ENCODE results near the gene CA10.

The CA10 gene

GRCh38 chr17:51709694-51710633 is 448.6 kb downstream of the CA10 start:
- no peak for DNase-seq

DNA sequence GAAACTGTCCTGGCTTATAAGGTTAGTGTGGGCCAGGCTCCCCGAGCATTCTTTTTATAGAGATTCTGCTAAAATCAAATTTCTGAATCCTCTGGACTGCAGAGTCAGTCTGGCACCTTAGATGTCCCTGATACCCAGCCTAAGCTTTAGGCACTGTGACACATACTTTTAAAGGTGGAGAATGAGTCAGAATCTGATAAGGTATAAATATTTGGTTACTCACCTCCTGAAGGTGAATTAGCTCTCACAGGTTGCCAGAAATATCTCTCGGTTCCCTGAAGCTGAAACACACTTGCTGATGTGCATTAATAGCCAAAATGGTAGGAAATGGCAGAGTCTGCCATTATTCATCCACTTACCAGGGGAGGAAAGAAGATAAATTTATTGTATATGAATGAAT is 451.3 kb downstream of the CA10 start:
- no peak for DNase-seq

DNA sequence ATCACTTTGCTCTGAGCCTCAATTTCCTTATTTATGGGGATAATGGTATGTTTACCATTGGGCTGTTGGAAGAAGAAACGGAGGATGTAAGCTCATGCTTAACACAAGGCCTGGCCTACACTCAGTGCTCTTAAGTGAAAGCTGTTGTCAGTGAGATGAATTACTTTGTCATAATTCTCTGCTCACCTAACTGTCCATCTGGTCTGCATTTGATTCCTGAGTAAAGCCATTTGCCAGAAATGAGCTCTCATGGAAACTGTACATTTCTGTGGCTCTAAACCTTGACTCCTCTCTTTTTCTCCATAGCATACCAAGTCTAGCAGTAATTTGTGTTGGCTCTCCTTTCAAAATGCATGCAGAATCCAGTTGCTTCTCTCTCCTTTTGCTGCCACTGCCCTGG is 452.4 kb downstream of the CA10 start:
- DNase-seq = no peak

- no peak for DNase-seq
Observed at GRCh38 chr17:51703361-51704341, 454.9 kb downstream of the CA10 start.

- DNase-seq = no peak
Observed at GRCh38 chr17:51702963-51703360, 455.6 kb downstream of the CA10 start.

- DNase-seq = no peak
Observed at GRCh38 chr17:51701501-51701900, 457.0 kb downstream of the CA10 start.

DNA sequence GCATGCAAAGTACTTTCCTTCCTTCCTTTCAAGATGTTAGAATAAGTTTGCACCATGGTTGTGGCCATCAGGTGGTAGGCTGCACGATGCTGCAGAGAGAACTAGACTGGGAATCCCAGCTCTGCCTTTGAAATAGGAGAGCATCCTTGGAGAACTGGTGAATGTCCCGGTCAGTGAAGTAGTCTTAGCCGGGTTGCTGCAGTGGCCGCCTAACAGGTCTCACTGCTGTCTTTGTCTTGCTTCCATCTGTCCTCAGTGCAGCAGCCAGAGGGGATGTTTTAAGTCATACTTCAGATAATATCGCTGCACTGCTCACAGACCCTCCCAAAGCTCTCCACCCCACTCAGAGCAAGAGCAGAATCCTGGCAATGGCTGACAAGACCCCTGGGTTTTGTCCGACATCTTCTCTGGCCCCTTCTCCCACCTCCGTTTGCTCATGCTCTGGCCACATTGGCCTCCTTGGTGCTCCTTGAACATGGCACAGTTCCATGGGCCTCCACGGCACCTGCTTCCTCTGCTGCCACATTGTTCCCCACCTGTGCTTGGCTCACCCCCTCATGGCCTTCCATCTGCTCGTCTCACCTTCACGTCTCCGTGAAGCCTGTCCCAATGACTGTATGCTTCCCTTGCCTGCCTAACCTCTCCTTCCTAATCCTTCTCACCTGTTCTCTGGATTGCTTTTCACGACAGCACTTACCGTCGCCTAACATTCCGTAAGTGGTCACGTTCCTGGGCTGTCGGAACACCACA is 458.3 kb downstream of the CA10 start:
- no peak for DNase-seq

DNA sequence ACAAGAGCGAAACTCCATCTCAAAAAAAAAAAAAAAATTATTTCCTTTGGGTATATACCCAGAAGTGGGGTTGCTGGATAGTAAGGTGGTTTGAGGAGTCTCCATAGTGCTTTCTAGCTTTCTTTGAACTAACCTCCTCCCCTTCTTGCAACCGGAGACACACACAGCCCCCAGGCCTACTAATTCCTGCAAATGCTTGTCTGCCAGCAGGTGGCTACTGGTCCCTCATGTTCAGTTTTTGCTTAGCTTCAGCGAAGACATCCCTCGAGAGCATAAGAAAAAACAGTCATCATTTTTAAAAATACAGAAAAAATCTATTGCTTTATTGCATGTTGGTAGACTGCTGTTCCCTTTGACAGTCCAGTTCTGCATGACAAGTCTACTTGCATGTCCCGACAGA is 459.2 kb downstream of the CA10 start:
- no peak for DNase-seq

GRCh38 chr17:51692917-51693316 is 465.6 kb downstream of the CA10 start:
- no peak for DNase-seq

DNA sequence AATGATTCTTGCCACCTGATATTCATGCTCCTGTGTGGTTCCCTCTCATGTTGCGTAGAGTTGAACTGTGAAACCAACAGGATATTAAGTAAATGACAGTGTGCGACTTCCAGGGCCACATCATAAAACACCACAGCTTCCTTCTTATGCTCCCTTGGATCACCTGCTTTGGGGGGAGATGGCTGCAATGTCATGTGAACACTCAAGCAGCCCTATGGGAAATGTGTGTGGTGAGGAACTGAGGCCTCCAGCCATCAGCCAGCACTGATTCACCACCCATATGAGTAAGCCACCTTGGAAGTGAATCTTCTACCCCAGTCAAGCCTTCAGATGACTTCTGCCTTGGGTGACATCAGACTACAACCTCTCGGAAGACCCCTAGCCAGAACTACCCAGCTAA is 470.6 kb downstream of the CA10 start:
- DNase-seq = no peak

- no peak for DNase-seq
Observed at GRCh38 chr17:51685287-51685909, 473.1 kb downstream of the CA10 start.

- DNase-seq = no peak
Observed at GRCh38 chr17:51684214-51684613, 474.3 kb downstream of the CA10 start.

DNA sequence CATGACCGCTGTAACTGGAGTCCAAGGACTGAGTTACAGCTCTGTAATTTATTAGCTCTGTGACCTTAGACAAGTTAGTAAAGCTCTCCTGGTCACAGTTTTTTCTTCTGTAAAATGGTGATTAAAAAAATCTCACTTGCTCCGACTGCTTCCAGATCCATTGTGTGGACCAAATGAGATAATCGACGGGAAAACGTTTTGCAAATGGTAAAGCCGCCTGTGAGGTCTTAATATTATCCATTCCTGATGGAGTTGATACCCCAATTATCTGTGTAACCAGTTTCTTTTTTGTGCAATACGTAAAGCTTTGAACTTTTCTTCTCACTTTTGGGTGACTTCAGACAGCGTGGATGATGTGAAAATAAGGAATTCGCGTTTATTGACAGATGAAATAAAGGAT is 475.2 kb downstream of the CA10 start:
- no peak for DNase-seq

DNA sequence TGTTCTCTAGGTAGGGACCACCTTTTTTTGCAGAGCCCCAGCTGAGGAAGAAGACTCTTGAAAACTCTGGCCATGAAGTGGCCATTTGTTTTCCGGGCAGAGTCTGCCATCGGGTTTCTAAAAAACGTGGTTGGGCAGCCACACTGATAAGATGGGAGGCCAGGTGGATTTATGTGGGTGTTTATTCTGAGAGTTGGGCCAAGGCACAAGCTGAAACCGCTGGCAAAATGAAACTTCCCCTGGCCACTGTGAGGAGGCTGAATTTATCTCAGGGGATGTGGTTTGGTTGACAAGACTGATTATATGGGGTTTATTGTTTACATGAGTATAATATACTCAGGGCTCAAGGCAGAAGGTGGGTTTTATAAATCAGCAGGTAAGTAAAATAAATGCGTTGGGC is 476.4 kb downstream of the CA10 start:
- no peak for DNase-seq

DNA sequence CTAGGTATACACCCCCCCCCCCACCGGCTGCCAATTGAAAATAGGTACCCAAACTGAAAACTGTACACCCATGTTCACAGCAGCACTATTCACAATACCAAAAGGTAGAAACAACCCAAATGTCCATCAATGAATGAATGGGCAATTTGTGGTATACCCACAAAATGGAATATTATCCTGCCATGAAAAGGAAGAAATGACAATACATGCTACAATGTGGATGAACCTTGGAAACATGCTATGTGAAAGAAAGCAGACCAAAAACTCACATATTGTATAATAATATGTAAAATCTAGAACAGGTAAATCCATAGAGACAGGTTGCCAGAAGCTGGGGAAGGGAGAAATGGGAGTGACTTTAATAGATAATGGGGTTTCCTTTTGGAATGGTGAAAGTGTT is 480.6 kb downstream of the CA10 start:
- no peak for DNase-seq

- DNase-seq = no peak
Observed at GRCh38 chr17:51676691-51677487, 481.6 kb downstream of the CA10 start.

GRCh38 chr17:51674579-51675255 is 483.8 kb downstream of the CA10 start:
- no peak for DNase-seq

- DNase-seq = no peak
Observed at GRCh38 chr17:51673070-51673469, 485.4 kb downstream of the CA10 start.

- DNase-seq = no peak
Observed at GRCh38 chr17:51672065-51672464, 486.4 kb downstream of the CA10 start.

- no peak for DNase-seq
Observed at GRCh38 chr17:51670899-51671298, 487.6 kb downstream of the CA10 start.

DNA sequence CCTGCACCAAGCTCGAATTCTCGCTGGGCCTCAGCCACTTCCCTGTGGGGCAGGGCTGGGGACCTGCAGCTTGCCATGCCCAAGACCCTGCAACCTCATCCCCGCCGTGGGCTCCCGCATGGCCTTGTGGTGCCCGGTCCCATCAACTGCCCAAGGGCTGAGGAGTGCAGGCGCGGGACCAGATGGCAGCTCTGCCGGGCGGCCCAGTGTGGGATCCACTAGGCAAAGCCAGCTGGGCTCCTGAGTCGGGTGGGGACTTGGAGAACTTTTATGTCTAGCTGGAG is 489.6 kb downstream of the CA10 start:
- DNase-seq = no peak
